ENCODE data around the gene IQCF2.

Gene IQCF2

DNA sequence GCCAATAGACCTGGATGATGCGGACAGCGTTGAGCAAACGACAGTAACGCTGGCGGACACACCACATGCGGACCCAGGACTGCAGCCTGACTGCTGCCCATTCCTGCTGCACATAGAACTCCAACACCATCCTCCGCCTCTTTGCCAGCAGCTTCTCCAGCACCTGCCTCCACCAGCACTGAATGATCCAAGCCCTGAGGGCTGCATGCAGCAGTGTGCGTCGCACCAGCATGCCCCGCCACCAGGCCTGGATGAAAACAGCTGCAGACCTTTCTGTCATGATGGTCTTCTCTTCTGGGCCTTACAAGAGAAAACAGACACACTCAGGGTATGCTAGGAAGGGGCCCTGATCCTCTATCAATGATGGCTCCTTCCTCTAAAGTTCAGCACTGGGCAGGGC, 12.5 kb downstream of the IQCF2 start:
- no peaks in the 10 kb centered on the region for H3K9me3 ChIP-seq (ENCODE audit: severe bottlenecking)
- no peak for TF ChIP-seq CTCF (IDR thresholded peaks at IDR 0.05; ENCODE audit: low read depth, low read length)
- H3K36me3 ChIP-seq: no peaks in the 10 kb centered on the region
- no peak for DNase-seq
- H3K4me3 ChIP-seq (ENCODE audit: low read depth, low read length): no peak overlapping the region
- H3K27ac ChIP-seq: no peak overlapping the region
- H3K27me3 ChIP-seq (ENCODE audit: insufficient read depth, low read depth, severe bottlenecking): no peaks in the 10 kb centered on the region

DNA sequence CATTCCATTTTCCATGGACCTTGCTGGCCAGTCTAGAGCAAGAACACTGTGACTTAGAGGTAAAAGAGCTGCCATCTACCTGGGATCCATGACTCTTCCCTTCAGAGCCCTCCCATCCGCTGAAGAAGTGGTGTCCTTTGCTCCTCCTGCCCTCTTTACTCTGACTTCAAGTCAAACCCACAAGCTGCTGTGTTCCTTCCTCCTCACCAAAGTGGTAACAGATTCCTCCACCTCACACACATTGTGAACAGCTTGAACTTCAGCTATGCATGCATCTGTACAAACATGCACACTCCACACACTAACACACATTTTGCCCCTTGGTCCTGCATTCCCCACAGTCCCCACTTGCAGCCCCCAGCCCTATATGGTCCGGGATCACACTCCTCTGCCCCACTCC, 13.0 kb downstream of the IQCF2 start:
- Histone ChIP-seq H3K27me3 (ENCODE audit: insufficient read depth, low read depth, severe bottlenecking) (no peaks in the 10 kb centered on the region), H3K4me3 (ENCODE audit: low read depth, low read length) (no peak overlapping the region), H3K36me3 (no peaks in the 10 kb centered on the region), H3K27ac (no peak overlapping the region), H3K9me3 (ENCODE audit: severe bottlenecking) (no peaks in the 10 kb centered on the region)
- DNase-seq: no peak
- no peak for TF ChIP-seq CTCF (IDR thresholded peaks at IDR 0.05; ENCODE audit: low read depth, low read length)

- Histone ChIP-seq H3K27me3 (ENCODE audit: insufficient read depth, low read depth, severe bottlenecking) (no peaks in the 10 kb centered on the region), H3K9me3 (ENCODE audit: severe bottlenecking) (no peaks in the 10 kb centered on the region), H3K4me3 (ENCODE audit: low read depth, low read length) (no peak overlapping the region), H3K36me3 (no peaks in the 10 kb centered on the region), H3K27ac (no peak overlapping the region)
- DNase-seq: no peak
- TF ChIP-seq CTCF (IDR thresholded peaks at IDR 0.05; ENCODE audit: low read depth, low read length): no peak
Observed at GRCh38 chr3:51874889-51875288, 13.5 kb downstream of the IQCF2 start.

- TF ChIP-seq CTCF (IDR thresholded peaks at IDR 0.05; ENCODE audit: low read depth, low read length): no peak
- Histone ChIP-seq H3K36me3 (no peaks in the 10 kb centered on the region), H3K27ac (no peak within 1 kb of the TSS), H3K27me3 (ENCODE audit: insufficient read depth, low read depth, severe bottlenecking) (no peaks in the 10 kb centered on the region), H3K4me3 (ENCODE audit: low read depth, low read length) (no peak within 1 kb of the TSS), H3K9me3 (ENCODE audit: severe bottlenecking) (peaks cover 3% of the 10 kb centered on the region)
- no peak for DNase-seq
Observed at GRCh38 chr3:51875501-51875900, 14.1 kb downstream of the IQCF2 start, which contains the start of gene IQCF5. IQCF5 (minus strand) TSS chr3:51875601; CDS start chr3:51875531, 70 bp downstream.

DNA sequence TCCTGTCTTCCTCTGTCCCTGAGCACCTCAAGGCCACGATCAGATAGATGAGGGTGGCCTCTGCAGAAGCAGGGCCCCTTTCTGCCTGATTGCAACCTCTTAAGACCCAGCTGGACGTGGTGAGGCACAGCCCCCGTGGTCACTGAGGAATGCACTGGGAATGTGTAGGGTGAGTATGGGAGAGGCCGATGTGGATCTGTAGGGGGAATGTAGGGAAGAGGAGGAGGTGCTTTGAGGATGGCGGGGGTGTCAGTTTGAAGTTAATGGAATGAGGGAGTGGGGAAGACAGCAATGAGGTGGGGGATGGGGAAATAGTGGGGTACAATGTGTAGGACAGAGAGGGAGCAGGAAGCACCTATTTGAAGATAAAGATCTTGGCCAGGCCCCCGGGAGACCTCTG, 14.8 kb downstream of the IQCF2 start:
- no peak overlapping the region for H3K27ac ChIP-seq
- no peak for TF ChIP-seq CTCF (IDR thresholded peaks at IDR 0.05; ENCODE audit: low read depth, low read length)
- no peak for DNase-seq

DNA sequence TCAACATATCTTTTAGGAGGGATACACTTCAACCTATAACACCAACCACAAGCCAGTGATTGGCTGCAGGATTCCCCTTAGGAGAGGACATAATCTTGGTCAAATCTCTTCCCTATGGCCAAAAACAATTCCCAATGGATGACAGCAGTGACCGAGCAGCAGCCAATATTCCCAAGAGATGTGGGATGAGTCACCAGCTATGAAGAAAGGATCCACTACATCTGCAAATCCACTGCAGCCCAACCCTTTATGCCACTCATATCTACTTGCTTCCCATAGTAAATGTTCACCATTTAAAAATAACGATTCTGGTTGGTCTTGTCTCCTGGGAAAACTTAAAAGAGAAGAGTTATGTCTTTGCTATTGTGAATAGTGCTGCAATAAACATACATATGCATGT, 18.5 kb downstream of the IQCF2 start:
- no peak for TF ChIP-seq CTCF (IDR thresholded peaks at IDR 0.05; ENCODE audit: low read depth, low read length)
- Histone ChIP-seq H3K4me3 (ENCODE audit: low read depth, low read length) (no peak overlapping the region), H3K36me3 (no peaks in the 10 kb centered on the region), H3K27me3 (ENCODE audit: insufficient read depth, low read depth, severe bottlenecking) (no peaks in the 10 kb centered on the region), H3K27ac (no peak overlapping the region), H3K9me3 (ENCODE audit: severe bottlenecking) (peaks cover 3% of the 10 kb centered on the region)
- DNase-seq: no peak

More for the DNA sequence above, 14.8 kb downstream of the IQCF2 start:
- Histone ChIP-seq H3K9me3 (ENCODE audit: severe bottlenecking) (peaks cover 3% of the 10 kb centered on the region), H3K36me3 (no peaks in the 10 kb centered on the region), H3K4me3 (ENCODE audit: low read depth, low read length) (no peak overlapping the region), H3K27me3 (ENCODE audit: insufficient read depth, low read depth, severe bottlenecking) (no peaks in the 10 kb centered on the region)
